ENCODE measurements around the gene USP6. TPM values are rescaled to one million over a fixed set of nuclear protein-coding genes. Genes with fewer than 3 reads are reported as not detected.
"Not testable (repeated sequence)": the region's sequence is repeated elsewhere in the genome, so short reads cannot be mapped to it uniquely, and the experiment has no call there.

Gene USP6
- total RNA-seq, 6 donors from 2014 or later = 0.15 to 8.4 (median 0.29) TPM; not detected in 1

DNA sequence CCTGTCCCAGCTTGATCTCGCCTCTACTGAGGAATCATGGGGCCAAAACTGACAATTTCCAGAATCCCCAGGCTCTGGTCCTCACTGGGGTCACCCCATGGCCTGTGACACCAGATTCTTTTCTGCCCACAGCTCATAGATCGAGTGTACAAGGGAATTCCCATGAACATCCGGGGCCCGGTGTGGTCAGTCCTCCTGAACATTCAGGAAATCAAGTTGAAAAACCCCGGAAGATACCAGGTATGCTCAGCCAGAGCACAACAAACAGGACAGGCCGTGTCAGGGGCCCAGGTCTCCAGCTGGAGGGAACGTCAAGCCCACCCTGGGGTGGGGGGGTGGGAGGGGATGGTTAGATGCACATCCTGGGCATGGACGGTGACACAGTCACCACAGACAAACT is 17.5 kb downstream of the USP6 start:
- H3K9me3 ChIP-seq = no peaks in the 10 kb centered on the region
- no peak for ATAC-seq (ENCODE audit: low FRiP score in 2 of 2)
- TF ChIP-seq POLR2A (IDR thresholded peaks at IDR 0.05) = no peak
- no peak for TF ChIP-seq EP300 (IDR thresholded peaks at IDR 0.05)
- TF ChIP-seq, protein P1, sequence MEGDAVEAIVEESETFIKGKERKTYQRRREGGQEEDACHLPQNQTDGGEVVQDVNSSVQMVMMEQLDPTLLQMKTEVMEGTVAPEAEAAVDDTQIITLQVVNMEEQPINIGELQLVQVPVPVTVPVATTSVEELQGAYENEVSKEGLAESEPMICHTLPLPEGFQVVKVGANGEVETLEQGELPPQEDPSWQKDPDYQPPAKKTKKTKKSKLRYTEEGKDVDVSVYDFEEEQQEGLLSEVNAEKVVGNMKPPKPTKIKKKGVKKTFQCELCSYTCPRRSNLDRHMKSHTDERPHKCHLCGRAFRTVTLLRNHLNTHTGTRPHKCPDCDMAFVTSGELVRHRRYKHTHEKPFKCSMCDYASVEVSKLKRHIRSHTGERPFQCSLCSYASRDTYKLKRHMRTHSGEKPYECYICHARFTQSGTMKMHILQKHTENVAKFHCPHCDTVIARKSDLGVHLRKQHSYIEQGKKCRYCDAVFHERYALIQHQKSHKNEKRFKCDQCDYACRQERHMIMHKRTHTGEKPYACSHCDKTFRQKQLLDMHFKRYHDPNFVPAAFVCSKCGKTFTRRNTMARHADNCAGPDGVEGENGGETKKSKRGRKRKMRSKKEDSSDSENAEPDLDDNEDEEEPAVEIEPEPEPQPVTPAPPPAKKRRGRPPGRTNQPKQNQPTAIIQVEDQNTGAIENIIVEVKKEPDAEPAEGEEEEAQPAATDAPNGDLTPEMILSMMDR (IDR thresholded peaks at IDR 0.05) = no peak
- TF ChIP-seq POLR2AphosphoS5 (IDR thresholded peaks at IDR 0.05) = no peak
- H3K4me3 ChIP-seq = no peak overlapping the region
- 68 to 84% methylated on average over 4 to 8 of the region's 8 CpGs for WGBS, 2 donors
- no peaks in the 10 kb centered on the region for H3K27me3 ChIP-seq
- H3K4me1 ChIP-seq = no peaks in the 10 kb centered on the region
- H3K36me3 ChIP-seq = no peaks in the 10 kb centered on the region
- DNase-seq = no peak
- no peak overlapping the region for H3K27ac ChIP-seq

GRCh38 chr17:5133961-5134360 is 18.1 kb downstream of the USP6 start:
- WGBS, 2 donors = 90 to 93% methylated on average over 8 of the region's 8 CpGs
- not testable (repeated sequence) for H3K27me3 ChIP-seq

DNA sequence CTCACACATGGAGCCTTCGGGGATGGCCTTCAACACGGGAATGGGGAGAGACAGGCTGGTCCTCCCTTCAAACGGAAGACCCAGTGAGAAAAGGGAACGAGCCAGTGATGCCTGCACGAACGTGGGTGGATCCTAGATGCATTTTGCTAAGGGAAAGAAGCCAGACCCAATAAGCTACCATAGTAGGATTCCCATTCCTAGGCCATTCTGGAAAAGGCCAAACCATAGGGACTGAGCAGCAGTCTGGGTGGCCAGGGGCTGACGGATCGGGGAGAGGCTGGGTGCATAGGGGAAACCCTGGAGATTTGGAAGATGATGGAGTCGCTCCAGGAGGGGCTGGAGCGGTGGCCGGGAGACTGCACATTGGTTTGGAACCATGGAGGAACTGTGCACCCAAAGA is 18.7 kb downstream of the USP6 start:
- 82 to 86% methylated on average over 11 of the region's 11 CpGs for WGBS, 2 donors
- not testable (repeated sequence) for H3K4me1 ChIP-seq; ATAC-seq (ENCODE audit: low FRiP score in 2 of 2); H3K9me3 ChIP-seq; H3K27me3 ChIP-seq; H3K27ac ChIP-seq; DNase-seq; H3K36me3 ChIP-seq; H3K4me3 ChIP-seq

More at GRCh38 chr17:5133961-5134360, 18.1 kb downstream of the USP6 start:
- not testable (repeated sequence) for ATAC-seq (ENCODE audit: low FRiP score in 2 of 2); H3K4me1 ChIP-seq; H3K4me3 ChIP-seq; H3K36me3 ChIP-seq; H3K9me3 ChIP-seq; DNase-seq; H3K27ac ChIP-seq

DNA sequence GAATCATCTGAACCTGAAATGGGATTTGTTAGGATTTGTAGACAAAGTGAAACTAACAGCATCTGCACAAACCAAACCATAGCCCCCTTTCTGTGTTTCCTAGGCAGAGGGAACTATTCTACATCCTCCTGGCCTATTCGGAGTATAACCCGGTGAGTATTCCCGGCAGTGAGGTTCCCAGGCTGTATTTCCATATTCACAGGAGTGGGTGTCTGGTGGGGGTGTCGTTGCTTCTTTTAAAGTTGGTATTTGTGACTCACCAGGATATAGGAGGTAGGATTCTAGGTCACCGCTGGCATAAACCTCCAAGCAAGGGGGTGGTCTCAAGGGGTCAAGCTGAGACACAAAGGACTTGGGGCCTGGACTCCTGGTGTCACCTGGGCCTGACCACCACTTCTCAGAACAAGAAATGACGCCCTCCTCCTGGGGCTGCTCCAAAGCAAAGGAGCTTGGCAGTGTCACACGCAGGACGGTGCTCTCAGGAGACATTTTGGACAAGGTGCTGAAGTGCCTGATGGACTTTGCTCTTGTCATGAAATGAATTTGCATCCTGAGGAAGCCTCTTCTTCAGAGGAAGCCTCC is 19.4 kb downstream of the USP6 start:
- not testable (repeated sequence) for H3K4me3 ChIP-seq; ATAC-seq (ENCODE audit: low FRiP score in 2 of 2); H3K27ac ChIP-seq; H3K4me1 ChIP-seq; H3K9me3 ChIP-seq; DNase-seq; H3K36me3 ChIP-seq; H3K27me3 ChIP-seq
- 86 to 87% methylated on average over 6 to 8 of the region's 8 CpGs for WGBS, 2 donors

GRCh38 chr17:5135726-5136579 is 20.1 kb downstream of the USP6 start:
- H3K36me3 ChIP-seq = no peaks in the 10 kb centered on the region
- TF ChIP-seq POLR2A (IDR thresholded peaks at IDR 0.05) = no peak
- no peak for TF ChIP-seq POLR2AphosphoS5 (IDR thresholded peaks at IDR 0.05)
- TF ChIP-seq EP300 (IDR thresholded peaks at IDR 0.05) = no peak
- TF ChIP-seq, protein P1 (IDR thresholded peaks at IDR 0.05) = no peak
- no peaks in the 10 kb centered on the region for H3K9me3 ChIP-seq
- DNase-seq = peak in 1 of 2 donors; percentile 37
- no peak overlapping the region for H3K4me3 ChIP-seq
- no peak overlapping the region for H3K27ac ChIP-seq
- WGBS, 2 donors = 81% methylated on average over 10 of the region's 14 CpGs; no CpG with 5 or more reads in 1 of the 2 donors
- no peak for ATAC-seq (ENCODE audit: low FRiP score in 2 of 2)
- no peaks in the 10 kb centered on the region for H3K27me3 ChIP-seq
- no peaks in the 10 kb centered on the region for H3K4me1 ChIP-seq

GRCh38 chr17:5136580-5137412 is 21.0 kb downstream of the USP6 start:
- DNase-seq = peak in 1 of 2 donors; percentile 61
- not testable (repeated sequence) for H3K27me3 ChIP-seq; H3K36me3 ChIP-seq; H3K9me3 ChIP-seq; H3K4me3 ChIP-seq; ATAC-seq (ENCODE audit: low FRiP score in 2 of 2); H3K27ac ChIP-seq; H3K4me1 ChIP-seq
- 74 to 92% methylated on average over 4 to 14 of the region's 14 CpGs for whole genome bisulfite sequencing, 2 donors

DNA sequence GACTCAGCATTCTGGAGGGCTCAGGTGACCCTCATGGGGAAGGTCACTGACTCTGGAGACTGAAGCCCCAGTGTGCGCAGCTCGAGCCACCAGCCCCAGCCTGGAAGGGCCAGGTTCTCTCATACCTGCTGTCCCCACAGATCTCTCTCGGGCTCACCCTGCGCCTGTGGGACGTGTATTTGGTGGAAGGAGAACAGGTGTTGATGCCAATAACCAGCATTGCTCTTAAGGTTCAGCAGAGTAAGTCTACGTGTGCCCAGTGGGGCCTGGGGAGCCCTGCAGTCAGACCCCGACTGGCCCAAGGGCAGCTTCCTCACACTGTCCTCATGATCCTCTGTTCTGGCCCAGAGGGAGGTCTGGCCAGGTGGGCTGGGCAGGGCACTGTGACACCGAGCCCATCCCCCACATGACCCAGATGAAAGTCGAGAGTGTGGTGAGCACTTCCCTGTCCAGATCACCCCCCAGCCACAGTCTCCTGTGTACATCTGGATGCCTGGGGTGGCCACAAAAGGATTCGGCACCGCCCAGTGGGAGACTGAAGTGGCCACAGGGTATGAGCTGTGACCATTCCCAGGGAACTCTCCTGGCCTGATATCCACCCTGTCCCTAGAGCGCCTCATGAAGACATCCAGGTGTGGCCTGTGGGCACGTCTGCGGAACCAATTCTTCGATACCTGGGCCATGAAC is 21.8 kb downstream of the USP6 start:
- peak in 1 of 2 donors; percentile 40 for DNase-seq
- not testable (repeated sequence) for ATAC-seq (ENCODE audit: low FRiP score in 2 of 2); H3K36me3 ChIP-seq; H3K4me3 ChIP-seq; H3K9me3 ChIP-seq; H3K4me1 ChIP-seq; H3K27ac ChIP-seq; H3K27me3 ChIP-seq
- 91 to 96% methylated on average over 6 to 12 of the region's 15 CpGs for WGBS, 2 donors

DNA sequence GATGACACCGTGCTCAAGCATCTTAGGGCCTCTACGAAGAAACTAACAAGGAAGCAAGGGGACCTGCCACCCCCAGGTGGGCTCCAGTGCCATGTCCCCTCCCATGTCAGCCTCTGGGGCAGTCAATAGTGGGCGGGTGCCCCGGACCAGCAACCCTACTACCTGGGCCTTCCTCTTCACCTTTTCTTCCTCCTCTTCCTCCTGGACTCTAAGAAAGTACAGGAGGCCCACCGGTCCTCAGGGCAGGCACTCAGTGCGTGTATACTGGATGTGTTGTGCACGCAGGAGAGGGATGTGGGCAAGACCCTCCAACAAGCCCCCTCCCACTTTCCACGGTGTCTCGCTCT is 22.3 kb downstream of the USP6 start:
- not testable (repeated sequence) for H3K36me3 ChIP-seq; ATAC-seq (ENCODE audit: low FRiP score in 2 of 2)

More for the DNA sequence above, 22.3 kb downstream of the USP6 start:
- not testable (repeated sequence) for H3K27me3 ChIP-seq, H3K27ac ChIP-seq, H3K4me3 ChIP-seq, H3K4me1 ChIP-seq, H3K9me3 ChIP-seq, DNase-seq
- WGBS, 2 donors = 95 to 97% methylated on average over 9 of the region's 9 CpGs

Data from upper lobe of left lung (tissue), 6 donors.